HepG2 (cell line): ENCODE results near the gene ZBTB4. TPM values are rescaled to one million over a fixed set of nuclear protein-coding genes. Genes with fewer than 3 reads are reported as not detected.

Experiments used
- BRD4 ChIP-seq: sonication (generic); formaldehyde crosslinking; IDR thresholded peaks from 2 replicates; pipeline ENCODE4 v1.4.0; 2020; ENCODE audit warnings: missing genetic modification reagents
- CCDC6 ChIP-seq: sonication (generic); formaldehyde crosslinking; IDR thresholded peaks from 2 replicates; pipeline ENCODE4 v1.8.1; 2022; ENCODE audit warnings: mild to moderate bottlenecking, missing genetic modification reagents, moderate library complexity
- KLF16 ChIP-seq, 2 experiments: sonication (generic) in 1 of 2; formaldehyde crosslinking in 1 of 2; IDR thresholded peaks; 2 replicates each; pipeline versions ENCODE4 v1.6.1 to v1.8.0; 2016 to 2023; ENCODE audit warnings: missing genetic modification reagents in 2 of 2, missing compliant biosample characterization in 1 of 2
- NPAS2 ChIP-seq: sonication (generic); formaldehyde crosslinking; IDR thresholded peaks from 2 replicates; pipeline ENCODE4 v1.8.0; 2022; ENCODE audit warnings: mild to moderate bottlenecking, missing genetic modification reagents, borderline replicate concordance
- PCBP2 ChIP-seq: fragments of 200-400 bp; formaldehyde crosslinking; optimal IDR thresholded peaks from 2 replicates; pipeline ENCODE3; 2018; ENCODE audit warnings: low read length, low read depth; ENCODE audit not compliant: poor library complexity, severe bottlenecking
- RAD51 ChIP-seq: fragments of 450-650 bp; IDR thresholded peaks from 2 replicates; pipeline ENCODE4 v1.6.1; 2016; ENCODE audit warnings: borderline replicate concordance
- SMC3 ChIP-seq: IDR thresholded peaks from 2 replicates; pipeline ENCODE4 v1.6.1; 2011; ENCODE audit warnings: low read length, improper control_type of control experiment
- SMYD3 ChIP-seq: sonication (generic); formaldehyde crosslinking; IDR thresholded peaks from 2 replicates; pipeline ENCODE4 v1.8.1; 2023; ENCODE audit warnings: mild to moderate bottlenecking, missing genetic modification reagents
- SOX13 ChIP-seq, 3 experiments: fragments of 450-650 bp in 1 of 3; sonication (generic) in 1 of 3; formaldehyde crosslinking in 1 of 3; IDR thresholded peaks in 2 of 3; conservative IDR thresholded peaks in 1 of 3; 2 replicates each; pipeline versions ENCODE4 v1.5.0 to v1.6.1; 2016 to 2020; ENCODE audit warnings: antibody characterized with exemption in 1 of 3, mild to moderate bottlenecking in 1 of 3, missing compliant biosample characterization in 1 of 3, missing genetic modification reagents in 1 of 3, moderate library complexity in 1 of 3
- SOX6 ChIP-seq, 2 experiments: fragments of 450-650 bp in 1 of 2; sonication (generic) in 1 of 2; formaldehyde crosslinking in 1 of 2; IDR thresholded peaks; 2 replicates each; pipeline versions ENCODE4 v1.4.0 to v1.6.1; 2017 to 2020; ENCODE audit warnings: antibody characterized with exemption in 1 of 2, mild to moderate bottlenecking in 1 of 2, missing genetic modification reagents in 1 of 2
- SP140L ChIP-seq: sonication (generic); formaldehyde crosslinking; IDR thresholded peaks from 2 replicates; pipeline ENCODE4 v1.4.0; 2020; ENCODE audit warnings: missing genetic modification reagents, borderline replicate concordance
- SP2 ChIP-seq: sonication (generic); formaldehyde crosslinking; IDR thresholded peaks from 2 replicates; pipeline ENCODE4 v1.5.1; 2020; ENCODE audit warnings: mild to moderate bottlenecking, missing genetic modification reagents
- TAF15 ChIP-seq: fragments of 200-400 bp; formaldehyde crosslinking; IDR thresholded peaks from one replicate; pipeline ENCODE4 v1.6.1; 2018; ENCODE audit warnings: mild to moderate bottlenecking, low read depth, low read length; ENCODE audit not compliant: poor library complexity, severe bottlenecking
- XBP1 ChIP-seq: sonication (generic); formaldehyde crosslinking; IDR thresholded peaks from 2 replicates; pipeline ENCODE4 v1.5.0; 2020; ENCODE audit warnings: missing genetic modification reagents
- ZBTB21 ChIP-seq: sonication (generic); formaldehyde crosslinking; IDR thresholded peaks from 2 replicates; pipeline ENCODE4 v1.4.0; 2020; ENCODE audit warnings: missing genetic modification reagents
- ZBTB7B ChIP-seq: sonication (generic); formaldehyde crosslinking; IDR thresholded peaks from 2 replicates; pipeline ENCODE4 v1.4.0; 2020; ENCODE audit warnings: missing genetic modification reagents
- ZNF839 ChIP-seq: sonication (generic); formaldehyde crosslinking; IDR thresholded peaks from 2 replicates; pipeline ENCODE4 v1.4.0; 2020; ENCODE audit warnings: missing genetic modification reagents, mild to moderate bottlenecking, borderline replicate concordance
- ZNF841 ChIP-seq: sonication (generic); formaldehyde crosslinking; IDR thresholded peaks from 2 replicates; pipeline ENCODE4 v1.8.1; 2023; ENCODE audit warnings: missing genetic modification reagents, borderline replicate concordance
- ZSCAN25 ChIP-seq: sonication (generic); formaldehyde crosslinking; IDR thresholded peaks from 2 replicates; pipeline ENCODE4 v1.8.0; 2022; ENCODE audit warnings: mild to moderate bottlenecking, missing genetic modification reagents
- polyA plus RNA-seq, 8 experiments: library from polyadenylated mRNA; depleted of rRNA in 3 of 8; stranded (reverse) in 7 of 8; unstranded in 1 of 8; fragments of >200 nt; fragmentation: Illumina TruSeq in 4 of 8; extraction: Trizol in 4 of 8; gene quantifications; 2 replicates each; pipeline versions ENCODE4 v1.2.1 to v1.2.3, GENCODE V29; 2011 to 2016; ENCODE audit warnings: low read depth in 4 of 8, missing spikeins in 1 of 8, mixed read lengths in 1 of 8; ENCODE audit not compliant: insufficient read depth in 1 of 8
- total RNA-seq, 5 experiments: library from RNA; depleted of rRNA; stranded (reverse); fragments of >200 nt; fragmentation: Illumina TruSeq; extraction: Trizol; gene quantifications; 2 replicates each; pipeline ENCODE4 v1.2.3, GENCODE V29; 2016; ENCODE audit warnings: low read depth in 1 of 5
- TF ChIP-seq, protein P1 (sequence below): sonication (generic); formaldehyde crosslinking; IDR thresholded peaks from 2 replicates; pipeline ENCODE4 v1.4.0; 2020; ENCODE audit warnings: mild to moderate bottlenecking, missing genetic modification reagents
- TF ChIP-seq, protein P2 (sequence below): IDR thresholded peaks from 2 replicates; pipeline ENCODE4 v1.6.1; 2016; ENCODE audit warnings: low read depth, control low read depth
- TF ChIP-seq, protein P3 (sequence below): sonication (generic); formaldehyde crosslinking; IDR thresholded peaks from 2 replicates; pipeline ENCODE4 v1.5.1; 2020; ENCODE audit warnings: mild to moderate bottlenecking, missing genetic modification reagents, borderline replicate concordance
- TF ChIP-seq, protein P4 (sequence below): sonication (generic); formaldehyde crosslinking; IDR thresholded peaks from 2 replicates; pipeline ENCODE4 v1.5.0; 2020; ENCODE audit warnings: mild to moderate bottlenecking, missing genetic modification reagents

Gene ZBTB4
- total and polyA plus RNA-seq, 2 of the 13 experiments (the other 11 are each of a cell fraction or from before 2014, with no cell fraction given): 4.3 to 7.4 TPM

DNA sequence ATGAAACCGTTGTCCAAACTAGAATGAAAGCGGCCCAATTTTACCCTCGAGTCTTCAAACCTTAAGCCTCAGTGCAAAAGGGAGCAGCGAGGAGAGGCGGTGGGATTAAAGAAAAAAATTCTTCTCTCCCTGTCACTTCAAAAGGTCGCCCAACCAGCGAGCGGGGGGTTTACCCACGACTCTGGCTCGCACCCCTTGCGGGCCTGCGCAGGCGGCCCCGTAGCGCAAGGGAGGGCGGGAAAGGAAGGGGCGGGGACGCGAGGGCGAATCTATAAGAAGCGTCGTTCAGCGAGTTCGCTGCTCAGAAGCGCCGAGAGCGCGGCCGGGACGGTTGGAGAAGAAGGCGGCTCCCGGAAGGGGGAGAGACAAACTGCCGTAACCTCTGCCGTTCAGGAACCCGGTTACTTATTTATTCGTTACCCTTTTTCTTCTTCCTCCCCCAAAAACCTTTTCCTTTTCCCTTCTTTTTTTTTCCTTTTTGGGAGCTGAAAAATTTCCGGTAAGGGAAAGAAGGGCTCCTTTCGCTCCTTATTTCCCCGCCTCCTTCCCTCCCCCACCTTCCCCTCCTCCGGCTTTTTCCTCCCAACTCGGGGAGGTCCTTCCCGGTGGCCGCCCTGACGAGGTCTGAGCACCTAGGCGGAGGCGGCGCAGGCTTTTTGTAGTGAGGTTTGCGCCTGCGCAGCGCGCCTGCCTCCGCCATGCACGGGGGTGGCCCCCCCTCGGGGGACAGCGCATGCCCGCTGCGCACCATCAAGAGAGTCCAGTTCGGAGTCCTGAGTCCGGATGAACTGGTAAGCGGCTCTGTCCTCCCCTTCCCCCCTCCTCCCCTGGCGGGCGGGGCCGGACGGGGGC lies 4.9 kb upstream of the ZBTB4 start, which contains the start of gene POLR2A (continued):
- TF ChIP-seq RAD51 (no peak), TAF15 (peak; percentile 94), NPAS2 (CRISPR knock-in tag) (no peak), ZNF841 (CRISPR knock-in tag) (peak; percentile 27; the same call in 1 of the 2 replicates), BRD4 (CRISPR knock-in tag) (peak; percentile 74; the same call in 1 of the 2 replicates), SOX6 (IDR thresholded peaks at IDR 0.05) (no peak), SOX6 (CRISPR knock-in tag; IDR thresholded peaks at IDR 0.05) (peak; percentile 62; the same call in 1 of the 2 replicates), ZSCAN25 (CRISPR knock-in tag) (peak; percentile 26; the same call in 1 of the 2 replicates), SMYD3 (CRISPR knock-in tag) (no peak; the same call in 1 of the 2 replicates), SMC3 (no peak; the same call in 1 of the 2 replicates), SP2 (CRISPR knock-in tag) (0 out of 2 replicates have a peak, but pooled peaks have one; percentile 26), KLF16 (CRISPR knock-in tag; IDR thresholded peaks at IDR 0.05) (peak in 1 of 2 experiments; percentile 98; a peak in 2 of 4 replicates), XBP1 (CRISPR knock-in tag) (peak; percentile 87), ZBTB7B (CRISPR knock-in tag) (no peak; the same call in none of the 2 replicates), ZNF839 (CRISPR knock-in tag) (no peak), ZBTB21 (CRISPR knock-in tag) (peak; percentile 55), SP140L (CRISPR knock-in tag) (peak; percentile 86), PCBP2 (peak; percentile 88), CCDC6 (CRISPR knock-in tag) (peak; percentile 79; the same call in 1 of the 2 replicates), SOX13 (IDR thresholded peaks at IDR 0.05) (peak; percentile 87), SOX13 (CRISPR knock-in tag; conservative IDR thresholded peaks at IDR 0.05 in 1 of 2, IDR thresholded peaks at IDR 0.05 in 1 of 2) (peak; percentile 65 to 84; a peak in 2 of 4 replicates)
- TF ChIP-seq, protein P1, sequence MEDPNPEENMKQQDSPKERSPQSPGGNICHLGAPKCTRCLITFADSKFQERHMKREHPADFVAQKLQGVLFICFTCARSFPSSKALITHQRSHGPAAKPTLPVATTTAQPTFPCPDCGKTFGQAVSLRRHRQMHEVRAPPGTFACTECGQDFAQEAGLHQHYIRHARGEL (CRISPR knock-in tag): no peak
- TF ChIP-seq, protein P2, sequence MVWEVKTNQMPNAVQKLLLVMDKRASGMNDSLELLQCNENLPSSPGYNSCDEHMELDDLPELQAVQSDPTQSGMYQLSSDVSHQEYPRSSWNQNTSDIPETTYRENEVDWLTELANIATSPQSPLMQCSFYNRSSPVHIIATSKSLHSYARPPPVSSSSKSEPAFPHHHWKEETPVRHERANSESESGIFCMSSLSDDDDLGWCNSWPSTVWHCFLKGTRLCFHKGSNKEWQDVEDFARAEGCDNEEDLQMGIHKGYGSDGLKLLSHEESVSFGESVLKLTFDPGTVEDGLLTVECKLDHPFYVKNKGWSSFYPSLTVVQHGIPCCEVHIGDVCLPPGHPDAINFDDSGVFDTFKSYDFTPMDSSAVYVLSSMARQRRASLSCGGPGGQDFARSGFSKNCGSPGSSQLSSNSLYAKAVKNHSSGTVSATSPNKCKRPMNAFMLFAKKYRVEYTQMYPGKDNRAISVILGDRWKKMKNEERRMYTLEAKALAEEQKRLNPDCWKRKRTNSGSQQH: peak; percentile 39; the same call in 1 of the 2 replicates
- TF ChIP-seq, protein P3, sequence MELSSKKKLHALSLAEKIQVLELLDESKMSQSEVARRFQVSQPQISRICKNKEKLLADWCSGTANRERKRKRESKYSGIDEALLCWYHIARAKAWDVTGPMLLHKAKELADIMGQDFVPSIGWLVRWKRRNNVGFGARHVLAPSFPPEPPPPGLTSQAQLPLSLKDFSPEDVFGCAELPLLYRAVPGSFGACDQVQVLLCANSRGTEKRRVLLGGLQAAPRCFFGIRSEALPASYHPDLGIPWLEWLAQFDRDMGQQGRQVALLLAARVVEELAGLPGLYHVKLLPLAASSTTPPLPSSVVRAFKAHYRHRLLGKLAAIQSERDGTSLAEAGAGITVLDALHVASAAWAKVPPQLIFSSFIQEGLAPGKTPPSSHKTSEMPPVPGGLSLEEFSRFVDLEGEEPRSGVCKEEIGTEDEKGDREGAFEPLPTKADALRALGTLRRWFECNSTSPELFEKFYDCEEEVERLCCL (CRISPR knock-in tag): peak; percentile 64; the same call in 1 of the 2 replicates
- TF ChIP-seq, protein P4, sequence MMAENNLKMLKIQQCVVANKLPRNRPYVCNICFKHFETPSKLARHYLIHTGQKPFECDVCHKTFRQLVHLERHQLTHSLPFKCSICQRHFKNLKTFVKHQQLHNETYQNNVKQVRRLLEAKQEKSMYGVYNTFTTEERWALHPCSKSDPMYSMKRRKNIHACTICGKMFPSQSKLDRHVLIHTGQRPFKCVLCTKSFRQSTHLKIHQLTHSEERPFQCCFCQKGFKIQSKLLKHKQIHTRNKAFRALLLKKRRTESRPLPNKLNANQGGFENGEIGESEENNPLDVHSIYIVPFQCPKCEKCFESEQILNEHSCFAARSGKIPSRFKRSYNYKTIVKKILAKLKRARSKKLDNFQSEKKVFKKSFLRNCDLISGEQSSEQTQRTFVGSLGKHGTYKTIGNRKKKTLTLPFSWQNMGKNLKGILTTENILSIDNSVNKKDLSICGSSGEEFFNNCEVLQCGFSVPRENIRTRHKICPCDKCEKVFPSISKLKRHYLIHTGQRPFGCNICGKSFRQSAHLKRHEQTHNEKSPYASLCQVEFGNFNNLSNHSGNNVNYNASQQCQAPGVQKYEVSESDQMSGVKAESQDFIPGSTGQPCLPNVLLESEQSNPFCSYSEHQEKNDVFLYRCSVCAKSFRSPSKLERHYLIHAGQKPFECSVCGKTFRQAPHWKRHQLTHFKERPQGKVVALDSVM (CRISPR knock-in tag): peak; percentile 59
